Ureter (tissue), 1 donor: Measurements from ENCODE around the gene BGN. TPM values are rescaled to one million over a fixed set of nuclear protein-coding genes. Genes with fewer than 3 reads are reported as not detected.

Experiments
- total RNA-seq: library from RNA; stranded (reverse); gene quantifications from one replicate; pipeline ENCODE4 v1.2.4, GENCODE V29; 2023
- donor health status: DM: yes; HTN: yes; CAD: no.

BGN gene
- total RNA-seq, 1 donor from 2014 or later: 77.5 TPM

Other genes starting within 250 kb of the BGN start
- gene PNMA6F, start 173.2 kb upstream of the BGN start, total RNA-seq: not detected
- 13.8 TPM for gene ZNF275, start 160.8 kb upstream of the BGN start, total RNA-seq
- not detected for gene PNMA6E, start 93.6 kb upstream of the BGN start, total RNA-seq
- 1.1 TPM for gene ZFP92, start 83.5 kb upstream of the BGN start, total RNA-seq
- gene TREX2, start 48.9 kb upstream of the BGN start, total RNA-seq: 2.1 TPM
- 33.3 TPM for gene HAUS7, start 24.4 kb upstream of the BGN start, total RNA-seq
- not detected for gene ATP2B3, start 22.7 kb downstream of the BGN start, total RNA-seq
- 15.0 TPM for gene CCNQ, start 104.2 kb downstream of the BGN start, total RNA-seq
- gene DUSP9, start 152.2 kb downstream of the BGN start, total RNA-seq: 2.7 TPM
- 12.3 TPM for gene PNCK, start 178.8 kb downstream of the BGN start, total RNA-seq
- gene SLC6A8, start 192.9 kb downstream of the BGN start, total RNA-seq: 70.3 TPM
- 315 TPM for gene BCAP31, start 229.4 kb downstream of the BGN start, total RNA-seq
- 15.1 TPM for gene ABCD1, start 229.9 kb downstream of the BGN start, total RNA-seq